Retinal pigment epithelial cell (primary cell): ENCODE measurements around the gene GALNT10.

Experiments used
- DNase-seq: peaks from one replicate; pipeline ENCODE4 v3.0.0-alpha.2; 2010; ENCODE audit warnings: low read depth
- H3K4me3 ChIP-seq: 2 replicates; pipeline ENCODE4 v1.5.1; 2011; ENCODE audit warnings: mild to moderate bottlenecking, low read length, control low read depth, moderate library complexity
- TF ChIP-seq, protein P1 (sequence below): conservative IDR thresholded peaks from 2 replicates; pipeline ENCODE4 v1.5.1; 2011; ENCODE audit warnings: low read depth, low read length, control low read depth, inconsistent platforms

Gene GALNT10

DNA sequence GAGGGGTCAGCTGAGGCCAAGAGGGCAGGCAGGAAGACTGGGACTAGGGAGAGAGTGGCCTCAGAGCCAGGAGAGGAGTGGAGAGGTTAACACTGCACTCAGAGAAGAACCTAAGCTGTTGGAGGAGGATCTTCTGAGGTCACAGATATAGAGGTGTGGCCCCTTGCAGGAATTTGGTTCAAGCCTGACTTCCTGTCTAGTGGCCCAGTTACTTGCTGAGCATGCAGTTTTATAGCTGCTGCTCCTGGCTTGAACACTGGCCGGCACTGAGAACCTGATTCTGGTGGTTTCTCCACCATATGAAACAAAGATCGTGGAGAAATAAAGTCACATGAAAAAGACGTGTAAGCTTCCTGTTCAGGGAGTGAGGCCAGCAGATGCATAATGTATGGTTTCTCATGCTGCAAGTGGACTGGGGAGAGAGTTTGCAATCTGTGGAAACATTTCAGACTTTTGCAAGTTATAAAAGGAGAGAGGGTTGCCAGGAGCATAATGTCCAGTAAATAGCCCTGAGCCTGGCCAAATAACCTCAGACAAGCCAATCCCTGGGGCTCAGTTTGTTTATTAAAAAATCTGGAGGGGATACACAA is 82.6 kb downstream of the GALNT10 start:
- no peak overlapping the region for H3K4me3 ChIP-seq
- no peak for DNase-seq
- TF ChIP-seq, protein P1, sequence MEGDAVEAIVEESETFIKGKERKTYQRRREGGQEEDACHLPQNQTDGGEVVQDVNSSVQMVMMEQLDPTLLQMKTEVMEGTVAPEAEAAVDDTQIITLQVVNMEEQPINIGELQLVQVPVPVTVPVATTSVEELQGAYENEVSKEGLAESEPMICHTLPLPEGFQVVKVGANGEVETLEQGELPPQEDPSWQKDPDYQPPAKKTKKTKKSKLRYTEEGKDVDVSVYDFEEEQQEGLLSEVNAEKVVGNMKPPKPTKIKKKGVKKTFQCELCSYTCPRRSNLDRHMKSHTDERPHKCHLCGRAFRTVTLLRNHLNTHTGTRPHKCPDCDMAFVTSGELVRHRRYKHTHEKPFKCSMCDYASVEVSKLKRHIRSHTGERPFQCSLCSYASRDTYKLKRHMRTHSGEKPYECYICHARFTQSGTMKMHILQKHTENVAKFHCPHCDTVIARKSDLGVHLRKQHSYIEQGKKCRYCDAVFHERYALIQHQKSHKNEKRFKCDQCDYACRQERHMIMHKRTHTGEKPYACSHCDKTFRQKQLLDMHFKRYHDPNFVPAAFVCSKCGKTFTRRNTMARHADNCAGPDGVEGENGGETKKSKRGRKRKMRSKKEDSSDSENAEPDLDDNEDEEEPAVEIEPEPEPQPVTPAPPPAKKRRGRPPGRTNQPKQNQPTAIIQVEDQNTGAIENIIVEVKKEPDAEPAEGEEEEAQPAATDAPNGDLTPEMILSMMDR: no peak

DNA sequence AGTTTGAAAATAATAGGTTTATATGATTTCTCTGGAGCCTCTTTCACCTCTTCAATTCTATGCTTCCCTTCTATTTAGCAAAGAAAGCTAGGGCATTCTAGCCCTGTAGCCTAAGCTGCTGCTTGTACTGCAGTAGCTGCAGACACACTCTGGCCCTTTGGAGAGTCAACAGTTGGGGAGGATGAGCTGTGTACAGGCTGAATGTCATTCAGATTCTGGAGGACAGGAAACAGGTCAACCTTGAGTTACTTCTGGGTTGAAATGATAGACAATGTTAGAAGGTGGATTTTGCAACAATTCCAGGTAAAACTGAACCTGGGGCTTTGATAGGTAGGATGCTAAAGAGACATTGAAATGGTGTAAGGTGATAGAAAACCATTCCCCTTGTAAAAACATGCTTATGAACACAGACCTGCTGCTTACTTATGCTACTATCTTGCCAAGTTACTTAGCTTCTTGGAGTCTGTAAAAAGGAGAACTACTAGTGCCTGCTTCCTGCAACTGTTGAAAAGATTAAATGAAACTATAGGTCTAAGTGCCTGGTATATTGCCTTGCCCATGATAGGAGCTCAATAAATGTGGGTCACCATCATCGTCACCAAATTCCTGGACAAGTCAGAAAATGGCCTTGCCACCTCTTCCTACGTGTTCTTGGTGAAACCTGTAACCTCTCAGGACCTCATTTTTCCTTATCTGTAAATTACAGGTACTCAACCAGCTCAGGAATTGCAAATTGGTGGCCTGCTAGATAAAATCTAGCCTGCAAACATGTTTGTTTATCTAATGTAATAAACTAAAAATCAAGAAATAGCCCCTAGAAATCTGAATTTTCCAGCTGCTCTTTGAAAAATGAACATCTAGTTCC is 83.7 kb downstream of the GALNT10 start:
- DNase-seq: no peak
- H3K4me3 ChIP-seq: no peak overlapping the region
- TF ChIP-seq, protein P1: no peak

DNA sequence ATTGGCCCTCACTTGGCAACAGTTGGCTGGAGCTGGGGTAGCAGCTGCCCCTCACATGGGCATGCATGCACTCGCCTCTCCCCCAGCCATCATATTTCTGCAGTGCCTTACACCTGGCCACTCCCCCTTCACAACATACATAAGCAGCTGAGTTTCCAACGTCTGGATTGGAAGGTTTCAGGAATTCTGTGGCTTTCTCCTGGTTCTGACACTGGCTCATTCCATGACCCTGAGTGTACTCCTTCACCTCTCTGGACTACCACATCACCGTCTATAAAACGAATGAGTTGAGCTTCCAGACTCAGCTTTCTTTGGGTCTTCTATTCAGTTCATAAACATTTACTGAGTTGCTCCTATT is 84.3 kb downstream of the GALNT10 start:
- DNase-seq: no peak
- TF ChIP-seq, protein P1: no peak
- H3K4me3 ChIP-seq: no peak overlapping the region

DNA sequence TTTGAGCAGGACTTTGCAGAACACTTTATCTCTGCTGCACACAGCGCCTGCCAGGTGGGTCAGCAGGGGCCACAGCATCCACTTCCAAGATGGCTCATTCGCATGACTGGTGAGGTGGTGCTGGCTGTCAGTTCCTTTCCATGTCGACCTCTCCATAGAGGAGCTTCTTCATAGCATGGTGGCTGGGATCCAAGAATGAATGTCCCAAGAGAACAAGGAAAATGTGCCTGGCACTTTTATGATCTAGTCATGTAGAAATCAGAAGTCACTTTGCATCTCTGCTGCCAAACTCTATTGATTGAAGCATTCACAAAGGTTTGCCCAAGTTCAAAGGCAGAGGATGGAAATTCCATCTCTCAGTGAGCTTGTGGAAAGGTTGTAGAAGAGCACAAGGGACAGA is 85.0 kb downstream of the GALNT10 start:
- DNase-seq: no peak
- no peak overlapping the region for H3K4me3 ChIP-seq
- TF ChIP-seq, protein P1: no peak

DNA sequence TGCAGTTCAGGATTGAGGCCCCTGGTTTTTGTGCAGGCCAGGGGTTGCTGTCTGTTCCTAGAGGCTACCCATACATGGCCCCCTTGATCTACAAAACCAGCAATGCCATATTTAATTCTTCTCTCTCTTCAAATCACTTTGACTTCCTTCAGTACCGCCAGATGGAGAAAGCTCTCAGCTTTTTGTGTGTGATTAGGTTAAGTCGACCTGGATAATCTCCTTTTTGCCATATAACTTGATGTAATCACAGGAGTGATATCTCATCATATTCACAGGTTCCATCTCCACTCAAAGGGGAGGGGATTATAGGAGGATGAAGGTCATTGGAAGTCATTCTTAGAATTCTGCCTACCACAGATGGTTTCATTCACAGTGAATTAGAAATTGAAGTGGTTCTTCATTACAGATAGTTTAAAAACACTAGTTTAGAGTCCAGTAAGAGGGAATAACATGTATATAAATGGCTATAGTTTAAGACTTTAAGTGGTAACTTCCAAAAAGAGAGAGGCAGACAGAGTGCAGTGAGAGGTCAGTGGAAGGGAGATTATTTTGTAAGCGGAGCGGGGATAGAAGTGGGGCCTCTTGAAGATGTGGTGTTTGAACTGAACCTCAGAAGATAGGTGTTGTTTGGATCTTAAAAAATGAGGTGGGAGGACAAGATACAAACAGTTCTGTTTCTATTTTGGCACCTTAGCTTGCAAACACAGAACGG is 85.9 kb downstream of the GALNT10 start:
- H3K4me3 ChIP-seq: no peak overlapping the region
- no peak for DNase-seq
- TF ChIP-seq, protein P1: no peak

DNA sequence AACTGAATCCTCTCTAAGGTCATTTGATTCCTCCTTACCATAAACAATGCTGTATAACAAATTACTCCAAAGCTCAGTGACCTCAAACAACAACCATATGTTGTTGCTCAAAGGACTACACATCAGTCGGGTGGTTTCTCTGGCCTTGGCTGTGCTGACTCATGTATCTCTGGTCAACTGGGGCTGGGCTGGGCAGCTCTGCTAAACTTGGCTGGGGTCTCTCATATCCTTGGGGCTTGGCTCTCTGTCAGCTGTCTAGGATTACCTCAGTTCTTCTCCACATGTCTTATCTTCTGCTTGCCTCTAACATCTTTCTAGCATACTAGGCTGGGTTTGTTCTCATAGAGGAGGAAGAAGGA is 86.4 kb downstream of the GALNT10 start:
- DNase-seq: no peak
- H3K4me3 ChIP-seq: no peak overlapping the region
- TF ChIP-seq, protein P1: no peak

DNA sequence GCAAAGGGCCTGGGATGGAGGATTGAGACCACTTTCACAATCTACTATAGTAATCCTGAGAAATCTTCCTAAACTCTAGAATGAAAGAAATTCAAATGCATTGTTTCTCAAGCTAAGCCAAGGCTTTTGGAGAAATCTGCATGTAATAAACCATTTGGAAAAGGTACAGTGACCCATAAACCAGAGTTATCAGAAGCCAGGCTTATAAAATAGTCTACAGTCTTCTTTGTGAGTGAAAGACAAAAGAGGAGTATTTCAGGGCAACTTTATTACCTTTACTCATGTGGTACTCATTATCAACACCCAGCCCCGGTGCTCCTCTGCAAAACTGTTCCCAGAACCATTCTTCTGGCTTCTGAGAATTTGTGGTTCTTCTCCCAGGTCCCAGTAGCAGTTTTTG is 87.0 kb downstream of the GALNT10 start:
- TF ChIP-seq, protein P1: no peak
- no peak for DNase-seq
- H3K4me3 ChIP-seq: no peak overlapping the region
